Transverse colon (tissue), 4 donors: ENCODE data around the gene BPNT1.

Experiments used
- CTCF ChIP-seq, 5 experiments: fragments of 200-600 bp in 3 of 5; fragments of 450-650 bp in 2 of 5; sonication (generic) in 3 of 5; IDR thresholded peaks; 1 replicate in 2 of 5; 2 replicates in 3 of 5; pipeline ENCODE4 v1.5.1; 2016 to 2017; ENCODE audit warnings: antibody characterized with exemption in 5 of 5, inconsistent platforms in 3 of 5, mild to moderate bottlenecking in 2 of 5, moderate library complexity in 1 of 5
- POLR2A ChIP-seq: fragments of 450-650 bp; IDR thresholded peaks from one replicate; pipeline ENCODE4 v1.6.1; 2016; ENCODE audit warnings: antibody characterized with exemption, mild to moderate bottlenecking, moderate library complexity
- POLR2AphosphoS5 ChIP-seq, 3 donors: sonication (generic); formaldehyde crosslinking; IDR thresholded peaks; one replicate each; pipeline ENCODE4 v1.6.1; 2016; ENCODE audit warnings: antibody characterized with exemption in 3 of 3

- TF ChIP-seq POLR2A (peak; percentile 62), CTCF (IDR thresholded peaks at IDR 0.05) (no peak), POLR2AphosphoS5 (IDR thresholded peaks at IDR 0.05) (peak in 1 of 3 donors; percentile 68)
These were observed 4.7 kb upstream of the BPNT1 start, which contains the start of gene IARS2 for GRCh38 chr1:220094016-220094911.
